ENCODE measurements around the gene PLCB2. TPM values are rescaled to one million over a fixed set of nuclear protein-coding genes. Genes with fewer than 3 reads are reported as not detected.

PLCB2 gene
- total and polyA plus RNA-seq, 7 experiments from 2014 or later: 19.8 to 359 (median 181) TPM

DNA sequence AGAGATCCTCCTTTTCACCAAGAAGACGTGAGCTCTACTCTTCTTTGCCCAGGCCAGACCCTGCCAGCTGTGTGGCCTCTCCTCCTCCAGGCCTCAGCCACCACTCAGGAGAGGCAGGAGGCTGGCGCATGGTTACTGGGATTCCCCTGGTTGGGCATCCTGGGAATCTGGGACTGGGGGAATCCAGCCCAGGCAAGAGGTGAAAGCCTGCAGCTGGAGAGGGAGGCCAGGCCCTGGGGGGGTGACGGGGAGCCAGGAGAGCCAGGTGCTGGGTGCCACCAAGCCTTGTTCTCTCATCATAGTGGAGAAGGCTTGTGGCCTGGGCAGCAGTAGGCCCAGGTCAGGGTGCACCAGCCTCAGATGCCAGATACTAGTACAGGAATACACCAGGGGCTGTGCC is 26.8 kb upstream of the PLCB2 start:
- H3K4me3 Mint-ChIP-seq: peak overlapping the region in 5 of 10 donors; percentile 48 to 76 (median 64)
- intact Hi-C loops (cut with micrococcal nuclease): no loop called here
- H3K4me3 ChIP-seq (ENCODE audit: low read length): no peak overlapping the region
- peaks cover 0 to 16% of the 10 kb centered on the region in 2 donors for H3K4me1 ChIP-seq (ENCODE audit: control insufficient read depth in 2 of 2, insufficient read depth in 2 of 2, low read length in 2 of 2)
- H3K36me3 ChIP-seq (ENCODE audit: control insufficient read depth in 2 of 3, insufficient read depth in 3 of 3, low read length in 3 of 3): no peaks in the 10 kb centered on the region
- H3K27ac Mint-ChIP-seq: peak overlapping the region in 6 of 9 donors; percentile 22 to 86 (median 76)
- CTCF ChIA-PET: interaction anchor here (0.6 to 14.2 kb wide), 5 partner anchors 9 to 442 kb away, joined by 3 to 366 read pairs (median 6); partner anchors contain the start of genes INAFM2 and PLCB2
- ATAC-seq (no peak), DNase-seq (no peak)
- no peak overlapping the region for H3K27ac ChIP-seq (ENCODE audit: low read depth, low read length)
- peaks cover 0 to 30% (median 22%) of the 10 kb centered on the region in 7 donors for H3K4me1 Mint-ChIP-seq
- POLR2A ChIA-PET: interaction anchor here (0.8 to 5.0 kb wide), 7 partner anchors 9 to 55 kb away, joined by 3 to 31 read pairs (median 4); partner anchors contain the start of gene PLCB2
- H3K27me3 Mint-ChIP-seq: no peaks in the 10 kb centered on the region
- no peaks in the 10 kb centered on the region for H3K9me3 ChIP-seq (ENCODE audit: control insufficient read depth in 2 of 3, low read length in 3 of 3)
- peaks cover 0 to 1% (median 0%) of the 10 kb centered on the region in 11 donors for H3K9me3 Mint-ChIP-seq
- peaks cover 0 to 3% (median 0%) of the 10 kb centered on the region in 5 donors for H3K36me3 Mint-ChIP-seq
- H3K27me3 ChIP-seq (ENCODE audit: control insufficient read depth in 2 of 2, insufficient read depth in 2 of 2, low read length in 2 of 2): no peaks in the 10 kb centered on the region

DNA sequence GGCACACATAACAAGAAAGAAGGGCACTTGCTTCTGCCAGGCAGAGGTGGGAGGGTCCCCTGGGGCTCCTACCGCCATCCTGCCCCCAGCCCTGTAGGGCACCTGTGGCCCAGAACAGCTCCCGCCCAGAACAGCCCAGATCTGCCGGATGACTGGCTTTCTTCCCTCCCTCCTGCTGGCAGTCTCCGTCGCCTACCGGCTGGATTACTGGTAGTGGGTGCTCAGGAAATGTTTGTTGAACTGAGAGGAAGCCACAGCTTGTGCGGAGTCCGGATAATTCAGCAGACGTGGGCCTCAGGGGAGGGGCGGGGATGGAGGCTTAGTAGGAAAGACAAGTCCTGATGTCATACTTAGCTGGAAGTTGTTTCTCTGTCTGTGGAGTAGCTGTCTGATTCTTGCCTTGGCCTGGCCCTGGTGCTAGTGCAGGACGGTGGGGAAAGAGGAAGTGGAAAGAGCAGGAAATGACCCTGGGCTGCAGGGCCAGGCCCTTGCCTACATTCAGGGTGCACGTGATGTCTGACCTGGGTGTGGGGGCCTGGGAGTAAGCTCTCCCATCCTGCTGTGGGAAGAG is 26.3 kb upstream of the PLCB2 start:
- Mint-ChIP-seq H3K27me3 (no peaks in the 10 kb centered on the region), H3K4me1 (peaks cover 0 to 30% (median 23%) of the 10 kb centered on the region in 7 donors), H3K27ac (peak overlapping the region; percentile 22 to 94 (median 82)), H3K4me3 (peak overlapping the region; percentile 48 to 81 (median 62)), H3K9me3 (peaks cover 0 to 1% (median 0%) of the 10 kb centered on the region in 11 donors), H3K36me3 (peaks cover 0 to 3% (median 0%) of the 10 kb centered on the region in 5 donors)
- ChIA-PET POLR2A (interaction anchor here (0.8 to 5.0 kb wide), 7 partner anchors 8 to 55 kb away, joined by 3 to 31 read pairs (median 4); partner anchors contain the start of gene PLCB2), CTCF (interaction anchor here (0.6 to 14.2 kb wide), 5 partner anchors 8 to 443 kb away, joined by 3 to 366 read pairs (median 6); partner anchors contain the start of genes INAFM2 and PLCB2)
- no peaks in the 10 kb centered on the region for H3K36me3 ChIP-seq (ENCODE audit: control insufficient read depth in 2 of 3, insufficient read depth in 3 of 3, low read length in 3 of 3)
- peaks cover 0 to 16% of the 10 kb centered on the region in 2 donors for H3K4me1 ChIP-seq (ENCODE audit: control insufficient read depth in 2 of 2, insufficient read depth in 2 of 2, low read length in 2 of 2)
- H3K4me3 ChIP-seq (ENCODE audit: low read length): no peak overlapping the region
- H3K9me3 ChIP-seq (ENCODE audit: control insufficient read depth in 2 of 3, low read length in 3 of 3): no peaks in the 10 kb centered on the region
- intact Hi-C loops (cut with micrococcal nuclease): no loop called here
- H3K27me3 ChIP-seq (ENCODE audit: control insufficient read depth in 2 of 2, insufficient read depth in 2 of 2, low read length in 2 of 2): no peaks in the 10 kb centered on the region
- DNase-seq (peak in 7 of 9 donors; percentile 40 to 60 (median 51)), ATAC-seq (peak; percentile 69)
- H3K27ac ChIP-seq (ENCODE audit: low read depth, low read length): no peak overlapping the region

DNA sequence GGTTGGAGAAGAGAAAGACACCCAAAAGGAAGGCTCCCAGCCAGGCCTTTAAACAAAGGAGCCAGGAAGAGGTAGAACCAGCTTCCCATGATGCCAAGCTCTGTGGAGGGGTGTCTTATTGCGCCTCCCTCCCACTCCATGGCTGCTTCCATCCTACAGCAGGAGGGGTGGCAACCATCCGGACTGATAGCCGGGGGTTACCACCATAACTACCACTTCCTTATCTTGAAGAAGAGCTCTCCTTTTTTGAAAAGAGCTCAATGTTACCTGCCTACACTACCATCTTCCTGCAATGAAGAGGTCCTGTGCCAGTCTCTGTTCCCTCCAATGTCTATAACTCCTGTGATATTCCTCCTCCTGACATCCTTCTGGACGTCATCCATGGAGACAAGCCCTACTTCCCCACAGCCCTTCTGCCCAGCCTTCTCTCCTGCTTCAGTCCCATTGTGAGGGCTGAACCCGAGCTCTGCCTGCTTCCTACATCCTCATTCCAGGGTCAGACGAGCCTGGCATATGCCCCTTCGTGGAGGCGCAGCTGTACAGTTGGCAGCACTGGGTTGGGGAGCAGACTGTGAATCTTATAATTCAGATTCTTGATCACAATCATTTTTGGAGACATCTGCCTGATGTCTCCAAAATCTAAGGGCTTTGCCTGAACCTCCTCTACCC is 24.5 kb upstream of the PLCB2 start:
- Histone ChIP-seq H3K4me1 (ENCODE audit: control insufficient read depth in 2 of 2, insufficient read depth in 2 of 2, low read length in 2 of 2) (peaks cover 0 to 14% of the 10 kb centered on the region in 2 donors), H3K36me3 (ENCODE audit: control insufficient read depth in 2 of 3, insufficient read depth in 3 of 3, low read length in 3 of 3) (no peaks in the 10 kb centered on the region), H3K27ac (ENCODE audit: low read depth, low read length) (no peak overlapping the region), H3K9me3 (ENCODE audit: control insufficient read depth in 2 of 3, low read length in 3 of 3) (no peaks in the 10 kb centered on the region), H3K4me3 (ENCODE audit: low read length) (no peak overlapping the region), H3K27me3 (ENCODE audit: control insufficient read depth in 2 of 2, insufficient read depth in 2 of 2, low read length in 2 of 2) (no peaks in the 10 kb centered on the region)
- H3K36me3 Mint-ChIP-seq: peaks cover 0 to 4% (median 0%) of the 10 kb centered on the region in 5 donors
- peak overlapping the region in 1 of 9 donors; percentile 26 for H3K27ac Mint-ChIP-seq
- no peak for DNase-seq
- intact Hi-C loops (cut with micrococcal nuclease): no loop called here
- POLR2A ChIA-PET: interaction anchor here (1.1 to 1.6 kb wide), 2 partner anchors 9 to 23 kb away, joined by 3 to 5 read pairs; partner anchors contain the start of gene INAFM2
- H3K4me1 Mint-ChIP-seq: peaks cover 0 to 36% (median 25%) of the 10 kb centered on the region in 7 donors
- no peak for ATAC-seq
- peaks cover 0 to 1% (median 0%) of the 10 kb centered on the region in 11 donors for H3K9me3 Mint-ChIP-seq
- no peaks in the 10 kb centered on the region for H3K27me3 Mint-ChIP-seq
- CTCF ChIA-PET: interaction anchor here (0.6 to 14.2 kb wide), 4 partner anchors 8 to 94 kb away, joined by 3 to 366 read pairs (median 4); partner anchors contain the start of genes INAFM2 and PLCB2
- H3K4me3 Mint-ChIP-seq: no peak overlapping the region

DNA sequence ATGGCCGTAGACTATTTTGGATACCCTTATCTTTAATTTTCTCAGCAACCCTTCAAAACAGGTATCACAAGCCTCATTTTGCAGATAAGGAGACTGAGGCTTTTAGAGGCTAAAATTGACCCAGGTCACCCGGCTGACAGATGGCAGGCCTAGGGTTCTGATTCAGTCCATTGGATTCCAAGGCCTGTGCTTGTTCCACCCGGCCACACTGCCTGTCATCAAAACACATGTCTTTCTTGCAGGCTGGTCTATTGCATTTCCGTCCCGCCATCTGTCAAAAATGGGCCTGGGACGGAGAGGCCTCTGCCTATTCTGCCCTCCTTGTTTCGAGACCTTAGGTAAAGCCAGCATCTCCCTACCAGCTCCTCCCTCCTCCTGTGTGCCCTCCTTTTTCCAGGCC is 23.9 kb upstream of the PLCB2 start:
- intact Hi-C loops (cut with micrococcal nuclease): no loop called here
- peaks cover 0 to 1% (median 0%) of the 10 kb centered on the region in 11 donors for H3K9me3 Mint-ChIP-seq

DNA sequence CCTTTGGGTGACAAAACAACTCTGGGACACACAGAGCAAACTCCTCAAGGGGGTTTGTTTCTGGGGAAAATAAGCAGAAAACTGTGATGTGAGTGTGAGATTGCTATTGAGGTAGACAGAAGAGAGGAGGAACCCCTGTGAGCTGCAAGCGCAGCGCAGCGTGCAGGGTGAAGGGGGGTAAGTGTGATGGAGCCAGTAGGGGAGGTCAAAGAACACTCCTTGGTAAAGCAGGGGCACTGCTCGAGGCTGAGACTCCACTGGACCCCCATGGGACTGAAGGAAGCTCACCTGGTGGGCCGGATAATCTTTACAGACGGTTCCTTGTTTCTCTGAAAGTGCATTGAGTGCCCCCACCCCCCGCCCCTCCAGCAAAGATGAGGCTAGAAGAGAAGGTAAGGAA is 23.3 kb upstream of the PLCB2 start:
- POLR2A ChIA-PET: interaction anchor here (1.1 to 1.6 kb wide), 2 partner anchors 8 to 22 kb away, joined by 3 to 5 read pairs; partner anchors contain the start of gene INAFM2

More for the DNA sequence above, 23.9 kb upstream of the PLCB2 start:
- peaks cover 0 to 37% (median 28%) of the 10 kb centered on the region in 7 donors for H3K4me1 Mint-ChIP-seq
- H3K27me3 Mint-ChIP-seq: no peaks in the 10 kb centered on the region
- CTCF ChIA-PET: interaction anchor here (0.6 to 14.2 kb wide), 4 partner anchors 8 to 95 kb away, joined by 3 to 366 read pairs (median 4); partner anchors contain the start of genes INAFM2 and PLCB2
- H3K27me3 ChIP-seq (ENCODE audit: control insufficient read depth in 2 of 2, insufficient read depth in 2 of 2, low read length in 2 of 2): no peaks in the 10 kb centered on the region
- peaks cover 0 to 14% of the 10 kb centered on the region in 2 donors for H3K4me1 ChIP-seq (ENCODE audit: control insufficient read depth in 2 of 2, insufficient read depth in 2 of 2, low read length in 2 of 2)
- H3K27ac ChIP-seq (ENCODE audit: low read depth, low read length): no peak overlapping the region
- no peak for ATAC-seq
- H3K4me3 ChIP-seq (ENCODE audit: low read length): no peak overlapping the region
- H3K27ac Mint-ChIP-seq: no peak overlapping the region
- no peak overlapping the region for H3K4me3 Mint-ChIP-seq
- no peaks in the 10 kb centered on the region for H3K9me3 ChIP-seq (ENCODE audit: control insufficient read depth in 2 of 3, low read length in 3 of 3)
- H3K36me3 ChIP-seq (ENCODE audit: control insufficient read depth in 2 of 3, insufficient read depth in 3 of 3, low read length in 3 of 3): no peaks in the 10 kb centered on the region
- POLR2A ChIA-PET: interaction anchor here (1.1 to 1.6 kb wide), 2 partner anchors 9 to 23 kb away, joined by 3 to 5 read pairs; partner anchors contain the start of gene INAFM2
- peaks cover 0 to 6% (median 0%) of the 10 kb centered on the region in 5 donors for H3K36me3 Mint-ChIP-seq
- no peak for DNase-seq

DNA sequence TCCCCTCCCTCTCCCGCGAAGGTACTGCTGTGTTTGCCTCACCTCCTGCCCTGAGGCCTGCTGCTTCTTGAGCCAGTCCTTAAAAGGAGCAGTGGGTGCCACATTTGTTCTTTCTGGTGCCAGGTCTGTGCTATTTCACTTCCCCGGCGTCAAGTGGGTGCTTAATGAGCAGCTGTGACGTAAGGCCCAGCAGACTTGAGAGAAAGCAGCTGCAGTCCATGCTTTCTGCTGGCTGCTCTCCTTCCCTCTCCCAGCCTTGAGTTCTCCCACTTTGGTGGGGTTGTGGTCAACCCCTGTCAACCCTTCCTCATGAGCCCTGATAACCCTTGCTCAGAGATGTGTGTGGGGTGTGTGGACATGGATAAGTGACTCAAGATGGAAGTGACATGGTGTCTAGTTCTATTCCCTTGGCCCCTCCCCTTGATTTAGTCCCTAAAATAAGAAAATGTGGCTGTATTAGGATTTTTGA is 22.7 kb upstream of the PLCB2 start:
- H3K27ac Mint-ChIP-seq: no peak overlapping the region

More for the DNA sequence above, 23.3 kb upstream of the PLCB2 start:
- no peaks in the 10 kb centered on the region for H3K36me3 ChIP-seq (ENCODE audit: control insufficient read depth in 2 of 3, insufficient read depth in 3 of 3, low read length in 3 of 3)
- H3K4me3 Mint-ChIP-seq: no peak overlapping the region
- H3K4me1 ChIP-seq (ENCODE audit: control insufficient read depth in 2 of 2, insufficient read depth in 2 of 2, low read length in 2 of 2): peaks cover 0 to 14% of the 10 kb centered on the region in 2 donors
- H3K27ac ChIP-seq (ENCODE audit: low read depth, low read length): no peak overlapping the region
- ATAC-seq: no peak
- H3K4me3 ChIP-seq (ENCODE audit: low read length): no peak overlapping the region
- DNase-seq: no peak
- H3K9me3 Mint-ChIP-seq: peaks cover 0 to 1% (median 0%) of the 10 kb centered on the region in 11 donors
- CTCF ChIA-PET: interaction anchor here (0.7 to 14.2 kb wide), 6 partner anchors 11 to 93 kb away, joined by 3 to 366 read pairs (median 6); partner anchors contain the start of genes INAFM2 and PLCB2
- H3K9me3 ChIP-seq (ENCODE audit: control insufficient read depth in 2 of 3, low read length in 3 of 3): no peaks in the 10 kb centered on the region
- H3K27ac Mint-ChIP-seq: no peak overlapping the region
- peaks cover 0 to 39% (median 33%) of the 10 kb centered on the region in 7 donors for H3K4me1 Mint-ChIP-seq
- peaks cover 0 to 8% (median 0%) of the 10 kb centered on the region in 5 donors for H3K36me3 Mint-ChIP-seq
- H3K27me3 Mint-ChIP-seq: peaks cover 0 to under 1% (median 0%) of the 10 kb centered on the region in 5 donors
- H3K27me3 ChIP-seq (ENCODE audit: control insufficient read depth in 2 of 2, insufficient read depth in 2 of 2, low read length in 2 of 2): no peaks in the 10 kb centered on the region
- intact Hi-C loops (cut with micrococcal nuclease): no loop called here

More for the DNA sequence above, 22.7 kb upstream of the PLCB2 start:
- Mint-ChIP-seq H3K4me3 (no peak overlapping the region), H3K27me3 (peaks cover 0 to 2% (median 0%) of the 10 kb centered on the region in 5 donors), H3K4me1 (peaks cover 1 to 45% (median 39%) of the 10 kb centered on the region in 7 donors), H3K9me3 (peaks cover 0 to 1% (median 0%) of the 10 kb centered on the region in 11 donors), H3K36me3 (peaks cover 0 to 10% (median 0%) of the 10 kb centered on the region in 5 donors)
- H3K27ac ChIP-seq (ENCODE audit: low read depth, low read length): no peak overlapping the region
- intact Hi-C loops (cut with micrococcal nuclease): no loop called here
- DNase-seq (no peak), ATAC-seq (no peak)
- CTCF ChIA-PET: interaction anchor here (0.7 to 4.5 kb wide), 5 partner anchors 11 to 94 kb away, joined by 3 to 21 read pairs (median 3); partner anchors contain the start of gene PLCB2
- no peaks in the 10 kb centered on the region for H3K36me3 ChIP-seq (ENCODE audit: control insufficient read depth in 2 of 3, insufficient read depth in 3 of 3, low read length in 3 of 3)
- no peak overlapping the region for H3K4me3 ChIP-seq (ENCODE audit: low read length)
- H3K4me1 ChIP-seq (ENCODE audit: control insufficient read depth in 2 of 2, insufficient read depth in 2 of 2, low read length in 2 of 2): peaks cover 0 to 15% of the 10 kb centered on the region in 2 donors
- H3K27me3 ChIP-seq (ENCODE audit: control insufficient read depth in 2 of 2, insufficient read depth in 2 of 2, low read length in 2 of 2): no peaks in the 10 kb centered on the region
- POLR2A ChIA-PET: no interaction called here
- H3K9me3 ChIP-seq (ENCODE audit: control insufficient read depth in 2 of 3, low read length in 3 of 3): no peaks in the 10 kb centered on the region
